ENCODE results near the gene ZMYND8.
A peak's percentile ranks its signal among the peaks of the same experiment; 100 is the strongest.
"Not testable (repeated sequence)": the region's sequence is repeated elsewhere in the genome, so short reads cannot be mapped to it uniquely, and the experiment has no call there.

ZMYND8 gene

DNA sequence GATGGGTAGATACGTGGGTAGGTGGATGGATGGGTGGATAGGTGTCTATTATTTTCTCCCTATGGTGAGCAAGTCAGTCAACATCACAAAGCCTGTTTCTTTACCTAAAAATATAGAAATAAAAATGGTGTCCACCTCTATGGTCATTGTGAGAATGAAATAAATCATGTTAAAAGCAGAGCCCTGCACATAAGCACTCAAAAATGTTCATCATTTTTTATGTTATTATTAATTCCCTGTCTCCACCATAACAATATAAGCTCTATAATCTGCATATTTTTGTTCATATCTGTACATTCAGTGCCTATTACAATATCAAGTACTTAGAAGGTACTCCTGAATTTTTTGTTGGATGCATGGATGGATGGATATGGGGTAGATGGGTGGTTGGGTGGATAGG lies 177.6 kb downstream of the ZMYND8 start:
- H3K36me3 ChIP-seq (replicated peaks in 1 of 2; ENCODE audit: control insufficient read depth in 2 of 2, insufficient read depth in 2 of 2, low read length in 2 of 2): no peaks in the 10 kb centered on the region

GRCh38 chr20:47178277-47178676 lies 178.2 kb downstream of the ZMYND8 start:
- no peak overlapping the region for H4K8ac ChIP-seq (ENCODE audit: low read depth, low read length)
- H2BK12ac ChIP-seq (ENCODE audit: low read length): no peak overlapping the region
- H2BK120ac ChIP-seq (ENCODE audit: low read depth, low read length): no peak overlapping the region
- H3K23ac ChIP-seq (ENCODE audit: low read depth, low read length, poor library complexity): no peak overlapping the region
- H3K36me3 ChIP-seq (replicated peaks in 1 of 2; ENCODE audit: control insufficient read depth in 2 of 2, insufficient read depth in 2 of 2, low read length in 2 of 2): no peaks in the 10 kb centered on the region
- H3K9me3 ChIP-seq (replicated peaks in 1 of 2; ENCODE audit: control insufficient read depth in 2 of 2, insufficient read depth in 1 of 2, low read depth in 1 of 2, low read length in 2 of 2): peaks cover 0 to 2% of the 10 kb centered on the region in 2 donors
- H3K4me2 ChIP-seq (ENCODE audit: insufficient read depth, low read length, poor library complexity, severe bottlenecking): no peak overlapping the region
- no CpG with 5 or more reads among the region's 3 CpGs for WGBS, 2 donors (ENCODE audit: extremely low coverage in 2 of 2, insufficient read length in 2 of 2, insufficient replicate concordance in 1 of 2)
- H3K4ac ChIP-seq (ENCODE audit: low read length): no peak overlapping the region
- DNase-seq (ENCODE audit: low spot score): no peak
- peaks cover 0 to 8% of the 10 kb centered on the region in 2 donors for H3K4me1 ChIP-seq (ENCODE audit: control insufficient read depth in 2 of 2, insufficient read depth in 1 of 2, low read depth in 1 of 2, low read length in 2 of 2)
- no peak overlapping the region for H3K27ac ChIP-seq (replicated peaks; ENCODE audit: low read length)
- peaks cover 0 to 3% (median 0%) of the 10 kb centered on the region in 3 experiments for H3K27me3 ChIP-seq (ENCODE audit: control insufficient read depth in 3 of 3, insufficient read depth in 3 of 3, low read depth in 1 of 3, low read length in 3 of 3)
- H2BK15ac ChIP-seq (ENCODE audit: low read length): no peak overlapping the region
- no peak overlapping the region for H3K18ac ChIP-seq (ENCODE audit: low read length)
- H4K91ac ChIP-seq (ENCODE audit: low read depth, low read length, poor library complexity): no peak overlapping the region
- no peak overlapping the region for H3K14ac ChIP-seq (ENCODE audit: low read length)
- no peak overlapping the region for H2AK5ac ChIP-seq (ENCODE audit: low read depth, low read length)
- no peak overlapping the region for H3K9ac ChIP-seq (ENCODE audit: low read depth, low read length, poor library complexity)
- H2BK5ac ChIP-seq (ENCODE audit: low read length): no peak overlapping the region
- H3K4me3 ChIP-seq (ENCODE audit: low read length in 2 of 2): no peak overlapping the region
- no peaks in the 10 kb centered on the region for H3K79me1 ChIP-seq (ENCODE audit: low read depth, low read length)
- H2AFZ ChIP-seq (ENCODE audit: low read length): no peak overlapping the region

More for the DNA sequence above, 177.6 kb downstream of the ZMYND8 start:
- Histone ChIP-seq H2AK5ac (ENCODE audit: low read depth, low read length) (no peak overlapping the region), H4K8ac (ENCODE audit: low read depth, low read length) (no peak overlapping the region), H3K18ac (ENCODE audit: low read length) (no peak overlapping the region), H2BK15ac (ENCODE audit: low read length) (no peak overlapping the region), H2BK120ac (ENCODE audit: low read depth, low read length) (no peak overlapping the region), H3K23ac (ENCODE audit: low read depth, low read length, poor library complexity) (no peak overlapping the region), H3K79me1 (ENCODE audit: low read depth, low read length) (no peaks in the 10 kb centered on the region), H3K9me3 (replicated peaks in 1 of 2; ENCODE audit: control insufficient read depth in 2 of 2, insufficient read depth in 1 of 2, low read depth in 1 of 2, low read length in 2 of 2) (peaks cover 0 to 2% of the 10 kb centered on the region in 2 donors), H3K4me1 (ENCODE audit: control insufficient read depth in 2 of 2, insufficient read depth in 1 of 2, low read depth in 1 of 2, low read length in 2 of 2) (peaks cover 0 to 8% of the 10 kb centered on the region in 2 donors), H3K27ac (replicated peaks; ENCODE audit: low read length) (no peak overlapping the region), H3K27me3 (ENCODE audit: control insufficient read depth in 3 of 3, insufficient read depth in 3 of 3, low read depth in 1 of 3, low read length in 3 of 3) (peaks cover 0 to 3% (median 0%) of the 10 kb centered on the region in 3 experiments), H3K4me3 (ENCODE audit: low read length in 2 of 2) (no peak overlapping the region), H3K4ac (ENCODE audit: low read length) (no peak overlapping the region), H3K9ac (ENCODE audit: low read depth, low read length, poor library complexity) (no peak overlapping the region), H4K91ac (ENCODE audit: low read depth, low read length, poor library complexity) (no peak overlapping the region), H2BK12ac (ENCODE audit: low read length) (no peak overlapping the region), H3K4me2 (ENCODE audit: insufficient read depth, low read length, poor library complexity, severe bottlenecking) (no peak overlapping the region), H2AFZ (ENCODE audit: low read length) (no peak overlapping the region), H2BK5ac (ENCODE audit: low read length) (no peak overlapping the region), H3K14ac (ENCODE audit: low read length) (no peak overlapping the region)
- no CpG with 5 or more reads among the region's 1 CpG for WGBS, 2 donors (ENCODE audit: extremely low coverage in 2 of 2, insufficient read length in 2 of 2, insufficient replicate concordance in 1 of 2)
- DNase-seq (ENCODE audit: low spot score): no peak

DNA sequence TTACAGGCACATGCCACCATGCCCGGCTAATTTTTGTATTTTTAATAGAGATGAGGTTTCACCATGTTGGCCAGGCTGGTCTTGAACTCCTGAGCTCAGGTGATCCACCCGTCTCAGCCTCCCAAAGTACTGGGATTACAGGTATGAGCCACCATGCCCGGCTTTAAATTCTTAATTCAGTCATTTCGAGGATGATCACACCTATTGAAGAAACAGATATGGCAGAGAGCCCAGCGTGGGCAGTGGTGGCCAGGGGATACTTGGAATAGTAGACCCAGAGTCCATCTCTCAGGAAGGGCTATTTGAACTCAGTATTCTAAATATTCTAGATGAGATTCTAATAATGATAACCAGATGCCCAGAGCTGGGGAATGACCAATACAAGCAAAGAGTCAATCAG lies 180.3 kb downstream of the ZMYND8 start:
- not testable (repeated sequence) for H3K23ac ChIP-seq (ENCODE audit: low read depth, low read length, poor library complexity); H3K4me3 ChIP-seq (ENCODE audit: low read length in 2 of 2); H3K4me1 ChIP-seq (ENCODE audit: control insufficient read depth in 2 of 2, insufficient read depth in 1 of 2, low read depth in 1 of 2, low read length in 2 of 2); H3K4ac ChIP-seq (ENCODE audit: low read length); H4K91ac ChIP-seq (ENCODE audit: low read depth, low read length, poor library complexity); H3K14ac ChIP-seq (ENCODE audit: low read length); H3K4me2 ChIP-seq (ENCODE audit: insufficient read depth, low read length, poor library complexity, severe bottlenecking); H3K18ac ChIP-seq (ENCODE audit: low read length); DNase-seq (ENCODE audit: low spot score); H4K8ac ChIP-seq (ENCODE audit: low read depth, low read length); H2BK12ac ChIP-seq (ENCODE audit: low read length); H2BK5ac ChIP-seq (ENCODE audit: low read length); H3K9ac ChIP-seq (ENCODE audit: low read depth, low read length, poor library complexity); H3K27ac ChIP-seq (replicated peaks; ENCODE audit: low read length); H3K9me3 ChIP-seq (replicated peaks in 1 of 2; ENCODE audit: control insufficient read depth in 2 of 2, insufficient read depth in 1 of 2, low read depth in 1 of 2, low read length in 2 of 2); H2BK120ac ChIP-seq (ENCODE audit: low read depth, low read length); H2BK15ac ChIP-seq (ENCODE audit: low read length); H3K79me1 ChIP-seq (ENCODE audit: low read depth, low read length); H2AFZ ChIP-seq (ENCODE audit: low read length); H2AK5ac ChIP-seq (ENCODE audit: low read depth, low read length); H3K36me3 ChIP-seq (replicated peaks in 1 of 2; ENCODE audit: control insufficient read depth in 2 of 2, insufficient read depth in 2 of 2, low read length in 2 of 2)
- H3K27me3 ChIP-seq (ENCODE audit: control insufficient read depth in 3 of 3, insufficient read depth in 3 of 3, low read depth in 1 of 3, low read length in 3 of 3): peaks cover 0 to 12% (median 0%) of the 10 kb centered on the region in 3 experiments
- no CpG with 5 or more reads among the region's 5 CpGs for WGBS, 2 donors (ENCODE audit: extremely low coverage in 2 of 2, insufficient read length in 2 of 2, insufficient replicate concordance in 1 of 2)

- Histone ChIP-seq H4K91ac (ENCODE audit: low read depth, low read length, poor library complexity) (no peak overlapping the region), H2BK5ac (ENCODE audit: low read length) (no peak overlapping the region), H3K18ac (ENCODE audit: low read length) (no peak overlapping the region), H3K79me1 (ENCODE audit: low read depth, low read length) (no peaks in the 10 kb centered on the region), H3K4ac (ENCODE audit: low read length) (no peak overlapping the region), H4K8ac (ENCODE audit: low read depth, low read length) (no peak overlapping the region), H2AFZ (ENCODE audit: low read length) (peak overlapping the region; percentile 25), H2BK120ac (ENCODE audit: low read depth, low read length) (no peak overlapping the region), H2BK12ac (ENCODE audit: low read length) (no peak overlapping the region), H3K36me3 (replicated peaks in 1 of 2; ENCODE audit: control insufficient read depth in 2 of 2, insufficient read depth in 2 of 2, low read length in 2 of 2) (no peaks in the 10 kb centered on the region), H2BK15ac (ENCODE audit: low read length) (no peak overlapping the region), H2AK5ac (ENCODE audit: low read depth, low read length) (no peak overlapping the region), H3K4me1 (ENCODE audit: control insufficient read depth in 2 of 2, insufficient read depth in 1 of 2, low read depth in 1 of 2, low read length in 2 of 2) (peaks cover 0 to 11% of the 10 kb centered on the region in 2 donors), H3K27me3 (ENCODE audit: control insufficient read depth in 3 of 3, insufficient read depth in 3 of 3, low read depth in 1 of 3, low read length in 3 of 3) (peaks cover 0 to 12% (median 0%) of the 10 kb centered on the region in 3 experiments), H3K27ac (replicated peaks; ENCODE audit: low read length) (no peak overlapping the region), H3K4me2 (ENCODE audit: insufficient read depth, low read length, poor library complexity, severe bottlenecking) (no peak overlapping the region), H3K14ac (ENCODE audit: low read length) (no peak overlapping the region), H3K9ac (ENCODE audit: low read depth, low read length, poor library complexity) (no peak overlapping the region), H3K4me3 (ENCODE audit: low read length in 2 of 2) (no peak overlapping the region), H3K23ac (ENCODE audit: low read depth, low read length, poor library complexity) (no peak overlapping the region), H3K9me3 (replicated peaks in 1 of 2; ENCODE audit: control insufficient read depth in 2 of 2, insufficient read depth in 1 of 2, low read depth in 1 of 2, low read length in 2 of 2) (peaks cover 0 to 2% of the 10 kb centered on the region in 2 donors)
- no CpG with 5 or more reads among the region's 6 CpGs for WGBS, 2 donors (ENCODE audit: extremely low coverage in 2 of 2, insufficient read length in 2 of 2, insufficient replicate concordance in 1 of 2)
- DNase-seq (ENCODE audit: low spot score): no peak
Observed at GRCh38 chr20:47175493-47175892, 181.0 kb downstream of the ZMYND8 start.

Data from neuronal stem cell (in vitro differentiated cells).